HG02571 (cell line): ENCODE measurements around the gene TPO.
"Not testable (repeated sequence)": the region's sequence is repeated elsewhere in the genome, so short reads cannot be mapped to it uniquely, and the experiment has no call there.

Experiments used
- ATAC-seq: cut with Tn5 transposase; IDR thresholded peaks from one replicate; pipeline ENCODE4 v1.9.1; 2021; ENCODE audit warnings: mild to moderate bottlenecking, moderate library complexity; ENCODE audit not compliant: unreplicated experiment

The TPO gene

GRCh38 chr2:1548910-1549673, 135.8 kb downstream of the TPO start:
- no peak for ATAC-seq

GRCh38 chr2:1550076-1550475, 136.8 kb downstream of the TPO start:
- ATAC-seq: no peak

GRCh38 chr2:1550658-1551316, 137.5 kb downstream of the TPO start:
- ATAC-seq: no peak

GRCh38 chr2:1551905-1552304, 138.6 kb downstream of the TPO start:
- no peak for ATAC-seq

- ATAC-seq: no peak
Observed at GRCh38 chr2:1552611-1553010, 139.3 kb downstream of the TPO start.

- ATAC-seq: no peak
Observed at GRCh38 chr2:1553671-1554295, 140.5 kb downstream of the TPO start.

GRCh38 chr2:1556286-1556685, 143.0 kb downstream of the TPO start:
- no peak for ATAC-seq

- ATAC-seq: no peak
Observed at GRCh38 chr2:1556776-1557466, 143.7 kb downstream of the TPO start.

GRCh38 chr2:1557467-1557820, 144.2 kb downstream of the TPO start:
- ATAC-seq: no peak

GRCh38 chr2:1559589-1560175, 146.4 kb downstream of the TPO start:
- ATAC-seq: no peak

- ATAC-seq: no peak
Observed at GRCh38 chr2:1561259-1561658, 148.0 kb downstream of the TPO start.

GRCh38 chr2:1561811-1562421, 148.7 kb downstream of the TPO start:
- ATAC-seq: no peak

GRCh38 chr2:1563084-1563857, 150.0 kb downstream of the TPO start:
- no peak for ATAC-seq

GRCh38 chr2:1563943-1564891, 151.0 kb downstream of the TPO start:
- no peak for ATAC-seq

GRCh38 chr2:1567556-1568344, 154.5 kb downstream of the TPO start:
- ATAC-seq: no peak

GRCh38 chr2:1568345-1568668, 155.0 kb downstream of the TPO start:
- ATAC-seq: not testable (repeated sequence)

- ATAC-seq: no peak
Observed at GRCh38 chr2:1569879-1570450, 156.7 kb downstream of the TPO start.
